ENCODE data around the gene SPATS2.
"Not testable (repeated sequence)": the region's sequence is repeated elsewhere in the genome, so short reads cannot be mapped to it uniquely, and the experiment has no call there.

SPATS2 gene

GRCh38 chr12:49518914-49519573, 151.8 kb downstream of the SPATS2 start:
- DNase-seq (ENCODE audit: low spot score) = no peak

- DNase-seq (ENCODE audit: low spot score) = no peak
Observed at GRCh38 chr12:49519574-49519936, 152.3 kb downstream of the SPATS2 start.

GRCh38 chr12:49521389-49521788, 154.1 kb downstream of the SPATS2 start:
- no peak for DNase-seq (ENCODE audit: low spot score)

GRCh38 chr12:49524660-49525324, 157.5 kb downstream of the SPATS2 start:
- no peak for DNase-seq (ENCODE audit: low spot score)

- DNase-seq (ENCODE audit: low spot score) = no peak
Observed at GRCh38 chr12:49525942-49526341, 158.7 kb downstream of the SPATS2 start.

GRCh38 chr12:49527361-49528130, 160.3 kb downstream of the SPATS2 start:
- DNase-seq (ENCODE audit: low spot score) = no peak

GRCh38 chr12:49529414-49529813, 162.2 kb downstream of the SPATS2 start:
- no peak for DNase-seq (ENCODE audit: low spot score)

- no peak for DNase-seq (ENCODE audit: low spot score)
Observed at GRCh38 chr12:49531745-49532144, 164.5 kb downstream of the SPATS2 start.

- no peak for DNase-seq (ENCODE audit: low spot score)
Observed at GRCh38 chr12:49533331-49533730, 166.1 kb downstream of the SPATS2 start.

GRCh38 chr12:49534122-49534521, 166.9 kb downstream of the SPATS2 start:
- DNase-seq (ENCODE audit: low spot score) = not testable (repeated sequence)

- no peak for DNase-seq (ENCODE audit: low spot score)
Observed at GRCh38 chr12:49534731-49535278, 167.5 kb downstream of the SPATS2 start.

- DNase-seq (ENCODE audit: low spot score) = no peak
Observed at GRCh38 chr12:49535921-49536525, 168.8 kb downstream of the SPATS2 start.

- DNase-seq (ENCODE audit: low spot score) = no peak
Observed at GRCh38 chr12:49536526-49537071, 169.3 kb downstream of the SPATS2 start.

- peak; percentile 21 for DNase-seq (ENCODE audit: low spot score)
Observed at GRCh38 chr12:49537231-49537751, 170.0 kb downstream of the SPATS2 start.

GRCh38 chr12:49537752-49538509, 170.7 kb downstream of the SPATS2 start:
- DNase-seq (ENCODE audit: low spot score) = peak; percentile 84

GRCh38 chr12:49538510-49539403, 171.5 kb downstream of the SPATS2 start, which contains the start of gene KCNH3:
TSS of gene KCNH3 (plus strand) at chr12:49539030. CDS start at chr12:49539417, 387 bp downstream.
- peak; percentile 97 for DNase-seq (ENCODE audit: low spot score)

- peak; percentile 33 for DNase-seq (ENCODE audit: low spot score)
Observed at GRCh38 chr12:49539406-49540228, 172.4 kb downstream of the SPATS2 start.

- no peak for DNase-seq (ENCODE audit: low spot score)
Observed at GRCh38 chr12:49540229-49541139, 173.2 kb downstream of the SPATS2 start.

Data from HuH-7.5 (cell line).